Lung microvascular endothelial cell (primary cell): ENCODE measurements around the gene PGGT1B. TPM values are rescaled to one million over a fixed set of nuclear protein-coding genes. Genes with fewer than 3 reads are reported as not detected.
A peak's percentile ranks its signal among the peaks of the same experiment; 100 is the strongest.

Experiments
- DNase-seq, 2 donors: peaks; one replicate each; pipeline versions ENCODE4 v3.0.0 to v3.0.0-alpha.2; 2010; ENCODE audit warnings: low read depth in 2 of 2
- total RNA-seq: library from RNA; depleted of rRNA; stranded (reverse); fragments of >200 nt; gene quantifications from 2 replicates; pipeline ENCODE4 v1.2.1, GENCODE V29; 2014

Gene PGGT1B
- total RNA-seq, 1 donor from 2014 or later, result 14.3 TPM

- no peak for DNase-seq
Observed at GRCh38 chr5:115181757-115182156, 80.9 kb downstream of the PGGT1B start.

- peak; percentile 26 to 29 for DNase-seq
Observed at GRCh38 chr5:115180165-115180709, 82.4 kb downstream of the PGGT1B start.

- peak in 1 of 2 donors; percentile 8 for DNase-seq
Observed at GRCh38 chr5:115179394-115180164, 83.1 kb downstream of the PGGT1B start.

GRCh38 chr5:115179030-115179393 lies 83.7 kb downstream of the PGGT1B start:
- no peak for DNase-seq

GRCh38 chr5:115170929-115171510 lies 91.7 kb downstream of the PGGT1B start:
- no peak for DNase-seq

GRCh38 chr5:115170134-115170928 lies 92.3 kb downstream of the PGGT1B start:
- DNase-seq, result peak; percentile 47 to 58

GRCh38 chr5:115169487-115170133 lies 93.1 kb downstream of the PGGT1B start, which contains the start of gene TRIM36:
Gene TRIM36, minus strand, starts transcription at chr5:115169908. Its CDS starts 274 bp downstream, at chr5:115169634.
- peak; percentile 93 to 94 for DNase-seq

GRCh38 chr5:115168829-115169486 lies 93.7 kb downstream of the PGGT1B start:
- DNase-seq, result no peak

GRCh38 chr5:115166744-115167393 lies 95.8 kb downstream of the PGGT1B start:
- DNase-seq, result no peak

GRCh38 chr5:115165790-115166189 lies 96.9 kb downstream of the PGGT1B start:
- no peak for DNase-seq

- DNase-seq, result no peak
Observed at GRCh38 chr5:115160975-115161475, 101.7 kb downstream of the PGGT1B start.

Other genes starting within 250 kb of the PGGT1B start
- gene TRIM36, start 93.0 kb downstream of the PGGT1B start, total RNA-seq, result 0.20 and 0.22 TPM in 2 replicates
- gene CCDC112, start 33.8 kb upstream of the PGGT1B start, total RNA-seq, result 3.4 and 3.5 TPM in 2 replicates